A549 (cell line): Measurements from ENCODE around the gene FAM171A1. TPM values are rescaled to one million over a fixed set of nuclear protein-coding genes. Genes with fewer than 3 reads are reported as not detected.

Experiments
- ATAC-seq, 2 experiments: fragments of 200-7000 bp in 1 of 2; fragments of >200 bp in 1 of 2; cut with Nextera tagmentation in 1 of 2; cut with Tn5 transposase in 1 of 2; 3 replicates each; pipeline versions ENCODE4 v1.8.0 to v1.9.1; 2018 to 2020; ENCODE audit warnings: mild to moderate bottlenecking in 1 of 2, moderate library complexity in 1 of 2
- CTCF ChIA-PET: fragments of 300-600 bp; sonication (Branson Sonifier 250); formaldehyde crosslinking; extraction: SDS; loops from one replicate; lab custom pipeline; 2021; ENCODE audit warnings: antibody characterized with exemption, inconsistent platforms; lab: Yijun Ruan, JAX
- POLR2A ChIA-PET: fragments of 350-600 bp; formaldehyde crosslinking; extraction: SDS; loops from one replicate; lab custom pipeline; 2021; ENCODE audit warnings: antibody characterized with exemption, inconsistent platforms; lab: Yijun Ruan, JAX
- DNase-seq, 2 experiments: peaks; one replicate each; pipeline versions ENCODE4 v3.0.0 to v3.0.0-alpha.2; 2011 to 2016; ENCODE audit warnings: low read depth in 1 of 2, low spot score in 1 of 2
- FAIRE-seq: peaks from 2 replicates; lab custom pipeline; 2011; peaks lifted over from hg19 to GRCh38; lab: Jason Lieb, UNC
- H3K27ac ChIP-seq, 2 experiments: fragments of >200 bp; sonication (Bioruptor Twin); formaldehyde crosslinking; 3 replicates each; pipeline ENCODE4 v1.5.1; 2016 to 2017
- H3K4me1 ChIP-seq: fragments of >200 bp; sonication (Bioruptor Twin); formaldehyde crosslinking; 3 replicates; pipeline ENCODE4 v1.6.1; 2016
- H3K4me2 ChIP-seq: fragments of >200 bp; sonication (Bioruptor Twin); formaldehyde crosslinking; 3 replicates; pipeline ENCODE4 v1.6.1; 2016
- H3K4me3 ChIP-seq: fragments of >200 bp; sonication (Bioruptor Twin); formaldehyde crosslinking; 3 replicates; pipeline ENCODE4 v1.5.1; 2016
- H3K9me3 ChIP-seq: fragments of >200 bp; sonication (Bioruptor Twin); formaldehyde crosslinking; 3 replicates; pipeline ENCODE4 v1.6.1; 2016
- ATOH8 ChIP-seq: fragments of 250-450 bp; sonication (Bioruptor Pico); IDR thresholded peaks from 2 replicates; pipeline ENCODE4 v1.5.0; 2020; ENCODE audit warnings: low read depth, mild to moderate bottlenecking, moderate library complexity
- CTCF ChIP-seq: fragments of >200 bp; sonication (Bioruptor Twin); formaldehyde crosslinking; IDR thresholded peaks from 3 replicates; pipeline ENCODE4 v1.5.1; 2016
- E2F6 ChIP-seq: IDR thresholded peaks from 2 replicates; pipeline ENCODE4 v1.6.1; 2012; ENCODE audit warnings: low read depth, borderline replicate concordance
- EHF ChIP-seq: fragments of 250-450 bp; sonication (Bioruptor Pico); IDR thresholded peaks from 2 replicates; pipeline ENCODE4 v1.5.0; 2020; ENCODE audit warnings: mild to moderate bottlenecking
- EP300 ChIP-seq, 2 experiments: fragments of >200 bp; sonication (Bioruptor Twin); formaldehyde crosslinking; IDR thresholded peaks; 2 replicates in 1 of 2; 3 replicates in 1 of 2; pipeline ENCODE4 v1.6.1; 2016 to 2017
- FOSB ChIP-seq: fragments of 250-450 bp; sonication (Bioruptor Pico); IDR thresholded peaks from 2 replicates; pipeline ENCODE4 v1.5.0; 2020; ENCODE audit warnings: mild to moderate bottlenecking, moderate library complexity
- GATA3 ChIP-seq: IDR thresholded peaks from 2 replicates; pipeline ENCODE4 v1.6.1; 2012; ENCODE audit warnings: borderline replicate concordance
- HDAC2 ChIP-seq: fragments of 200-600 bp; sonication (generic); IDR thresholded peaks from 2 replicates; pipeline ENCODE4 v1.6.1; 2016
- HES2 ChIP-seq: fragments of >200 bp; sonication (Bioruptor Twin); formaldehyde crosslinking; IDR thresholded peaks from 2 replicates; pipeline ENCODE4 v1.6.1; 2016
- HOXB5 ChIP-seq: fragments of 250-450 bp; sonication (Bioruptor Pico); IDR thresholded peaks from 2 replicates; pipeline ENCODE4 v1.5.0; 2020; ENCODE audit warnings: mild to moderate bottlenecking, moderate library complexity
- MAX ChIP-seq: IDR thresholded peaks from 2 replicates; pipeline ENCODE4 v1.6.1; 2012
- NFE2L2 ChIP-seq: fragments of 150-350 bp; conservative IDR thresholded peaks from 2 replicates; pipeline ENCODE4 v1.6.1; 2014; ENCODE audit warnings: low read length
- PBX3 ChIP-seq: IDR thresholded peaks from 2 replicates; pipeline ENCODE4 v1.6.1; 2012
- POLR2AphosphoS2 ChIP-seq: conservative IDR thresholded peaks from 2 replicates; pipeline ENCODE4 v1.6.1; 2012; ENCODE audit warnings: low read length, improper control_type of control experiment, inconsistent platforms
- RARB ChIP-seq: fragments of 250-450 bp; sonication (Bioruptor Pico); IDR thresholded peaks from 2 replicates; pipeline ENCODE4 v1.8.0; 2021; ENCODE audit warnings: mild to moderate bottlenecking, moderate library complexity
- SMC3 ChIP-seq: fragments of >200 bp; sonication (Bioruptor Twin); formaldehyde crosslinking; IDR thresholded peaks from 3 replicates; pipeline ENCODE4 v1.6.1; 2018; ENCODE audit warnings: inconsistent platforms
- TFCP2L1 ChIP-seq: fragments of 250-450 bp; sonication (Bioruptor Pico); IDR thresholded peaks from 2 replicates; pipeline ENCODE4 v1.5.0; 2021; ENCODE audit warnings: mild to moderate bottlenecking
- ZC3H11A ChIP-seq: fragments of 450-650 bp; IDR thresholded peaks from 2 replicates; pipeline ENCODE4 v1.6.1; 2014; ENCODE audit warnings: antibody characterized with exemption, mild to moderate bottlenecking
- WGBS: methylation state at CpG from one replicate; pipeline ENCODE4 v1.1.6; 2017; ENCODE audit errors: missing lambda C conversion rate; 5-methylcytosine and 5-hydroxymethylcytosine counted together
- polyA plus RNA-seq, 4 experiments: library from polyadenylated mRNA; depleted of rRNA in 3 of 4; stranded (reverse); fragments of >200 nt; fragmentation: RNase III in 1 of 4; extraction: RNeasy Plus Mini Kit Qiagen cat#74134 plus additional on column Dnase treatment in 1 of 4; gene quantifications; 2 replicates in 3 of 4; 3 replicates in 1 of 4; pipeline ENCODE4 v1.2.3, GENCODE V29; 2011 to 2017

FAM171A1 gene
- polyA plus RNA-seq, 2 of the 4 experiments (the other 2 are of a cell fraction): 13.8 to 15.2 TPM

- ChIA-PET POLR2A (no interaction called here), CTCF (no interaction called here)
- 79% methylated on average over 3 of the region's 3 CpGs for WGBS
- FAIRE-seq (no peak), ATAC-seq (no peak), DNase-seq (no peak)
- no peak overlapping the region for H3K4me2 ChIP-seq
- H3K4me1 ChIP-seq: peaks cover 10% of the 10 kb centered on the region; the same call in 2 of the 3 replicates
- H3K9me3 ChIP-seq: no peaks in the 10 kb centered on the region
- no peak for TF ChIP-seq HES2
- no peak for TF ChIP-seq MAX
- no peak for TF ChIP-seq TFCP2L1 (CRISPR knock-in tag)
- TF ChIP-seq HDAC2: no peak
- TF ChIP-seq GATA3: no peak
- no peak for TF ChIP-seq NFE2L2
- TF ChIP-seq PBX3: no peak
- no peak overlapping the region for H3K4me3 ChIP-seq
- no peak overlapping the region for H3K27ac ChIP-seq
Measured at GRCh38 chr10:15374156-15374555, 3.1 kb upstream of the FAM171A1 start.

- no peaks in the 10 kb centered on the region for H3K9me3 ChIP-seq
- 67% methylated on average over 2 of the region's 2 CpGs for WGBS
- ChIA-PET CTCF (interaction anchor here (1.0 kb wide), 1 partner anchor 10 kb away, joined by 3 read pairs; no protein-coding TSS in a partner anchor), POLR2A (no interaction called here)
- TF ChIP-seq HDAC2 (no peak), SMC3 (no peak), ATOH8 (CRISPR knock-in tag) (no peak), EHF (no peak), CTCF (no peak), RARB (no peak)
- no peak for FAIRE-seq
- no peak overlapping the region for H3K27ac ChIP-seq
- no peak overlapping the region for H3K4me3 ChIP-seq
- no peak for ATAC-seq
- no peak for DNase-seq
- no peak overlapping the region for H3K4me2 ChIP-seq
- H3K4me1 ChIP-seq: peaks cover 10% of the 10 kb centered on the region; the same call in 2 of the 3 replicates
Measured at GRCh38 chr10:15373199-15373598, 2.1 kb upstream of the FAM171A1 start.

GRCh38 chr10:15370212-15370855 is 755 bp downstream of the FAM171A1 start:
- 12% methylated on average over 11 of the region's 65 CpGs for WGBS
- DNase-seq: peak in 1 of 2 experiments; percentile 32
- Histone ChIP-seq H3K4me1 (peaks cover 10% of the 10 kb centered on the region; the same call in 2 of the 3 replicates), H3K4me3 (peak overlapping the region; percentile 90), H3K4me2 (peak overlapping the region; percentile 73), H3K9me3 (no peaks in the 10 kb centered on the region), H3K27ac (peak overlapping the region; percentile 87 to 97)
- TF ChIP-seq FOSB (CRISPR knock-in tag) (no peak), POLR2AphosphoS2 (no peak), EP300 (IDR thresholded peaks at IDR 0.05) (no peak), E2F6 (no peak), HOXB5 (CRISPR knock-in tag) (no peak), ZC3H11A (no peak)
- no peak for FAIRE-seq
- ChIA-PET CTCF (interaction anchor here (0.6 to 1.8 kb wide), 15 partner anchors 8 to 492 kb away, joined by 3 to 7 read pairs (median 4); partner anchors contain the start of gene SUV39H2), POLR2A (no interaction called here)
- ATAC-seq: peak; percentile 62 to 75
